IMR-90 (cell line): Measurements from ENCODE around the gene PAX5. TPM values are rescaled to one million over a fixed set of nuclear protein-coding genes. Genes with fewer than 3 reads are reported as not detected.

Source experiments
- ATAC-seq: fragments of 200-7000 bp; cut with Tn5 transposase; 2 replicates; pipeline ENCODE4 v1.9.1; 2020; ENCODE audit warnings: low read depth, mild to moderate bottlenecking, moderate library complexity
- BruUV-seq: library from RNA; stranded (reverse); fragments of 400-500 nt; replicated peaks from 2 replicates; lab custom pipeline; 2021; lab: Mats Ljungman, UMichigan
- CTCF ChIA-PET: fragments of 300-600 bp; formaldehyde crosslinking; extraction: SDS; loops from one replicate; lab custom pipeline; 2021; ENCODE audit warnings: antibody characterized with exemption; lab: Yijun Ruan, JAX
- POLR2A ChIA-PET: fragments of 300-600 bp; sonication (Branson Sonifier 250); formaldehyde crosslinking; loops from one replicate; lab custom pipeline; 2022; ENCODE audit warnings: antibody characterized with exemption; ENCODE audit not compliant: unreplicated experiment; lab: Charles Lee
- DNase-seq: peaks from one replicate; pipeline ENCODE4 v3.0.0; 2013
- H2AFZ ChIP-seq: replicated peaks from 2 replicates; pipeline ENCODE3; 2013; ENCODE audit warnings: low read length, mild to moderate bottlenecking; ENCODE audit not compliant: poor library complexity
- H2AK5ac ChIP-seq: 2 replicates; pipeline ENCODE4 v1.6.1; 2013; ENCODE audit warnings: low read depth, low read length, inconsistent platforms
- H2AK9ac ChIP-seq: replicated peaks from 2 replicates; pipeline ENCODE3; 2013; ENCODE audit warnings: mild to moderate bottlenecking, low read depth, low read length, moderate library complexity; ENCODE audit not compliant: poor library complexity
- H2BK120ac ChIP-seq: 2 replicates; pipeline ENCODE4 v1.6.1; 2013; ENCODE audit warnings: low read depth, low read length, inconsistent platforms
- H2BK15ac ChIP-seq: 3 replicates; pipeline ENCODE4 v1.6.1; 2013; ENCODE audit warnings: low read depth, low read length, inconsistent platforms
- H2BK20ac ChIP-seq: 2 replicates; pipeline ENCODE4 v1.6.1; 2013; ENCODE audit warnings: low read depth, mild to moderate bottlenecking, inconsistent platforms, low read length, moderate library complexity
- H2BK5ac ChIP-seq: 2 replicates; pipeline ENCODE4 v1.6.1; 2013; ENCODE audit warnings: mild to moderate bottlenecking, low read depth, low read length, inconsistent platforms; ENCODE audit not compliant: poor library complexity, severe bottlenecking
- H3K14ac ChIP-seq: replicated peaks from 2 replicates; pipeline ENCODE4 v1.6.1; 2013; ENCODE audit warnings: low read depth, low read length, inconsistent platforms
- H3K18ac ChIP-seq: 2 replicates; pipeline ENCODE4 v1.6.1; 2013; ENCODE audit warnings: low read depth, low read length, control low read depth
- H3K23ac ChIP-seq: 2 replicates; pipeline ENCODE4 v1.6.1; 2013; ENCODE audit warnings: low read depth, low read length, inconsistent platforms
- H3K27ac ChIP-seq: 2 replicates; pipeline ENCODE4 v1.5.1; 2013; ENCODE audit warnings: mild to moderate bottlenecking, control low read depth, low read length; ENCODE audit not compliant: insufficient read depth
- H3K27me3 ChIP-seq: 2 replicates; pipeline ENCODE4 v1.6.1; 2013; ENCODE audit warnings: low read length; ENCODE audit not compliant: control insufficient read depth, insufficient read depth
- H3K36me3 ChIP-seq: 2 replicates; pipeline ENCODE4 v1.6.1; 2013; ENCODE audit warnings: low read length, mixed read lengths; ENCODE audit not compliant: control insufficient read depth, insufficient read depth
- H3K4ac ChIP-seq: 2 replicates; pipeline ENCODE4 v1.6.1; 2013; ENCODE audit warnings: low read depth, low read length, inconsistent platforms
- H3K4me1 ChIP-seq: 2 replicates; pipeline ENCODE4 v1.6.1; 2013; ENCODE audit warnings: low read length, mixed read lengths; ENCODE audit not compliant: control insufficient read depth, insufficient read depth
- H3K4me2 ChIP-seq: 2 replicates; pipeline ENCODE4 v1.6.1; 2013; ENCODE audit warnings: low read depth, mild to moderate bottlenecking, control low read depth, low read length, moderate library complexity
- H3K4me3 ChIP-seq: 2 replicates; pipeline ENCODE4 v1.5.1; 2013; ENCODE audit warnings: low read depth, mild to moderate bottlenecking, control low read depth, low read length, moderate library complexity; ENCODE audit not compliant: insufficient read depth
- H3K56ac ChIP-seq: 2 replicates; pipeline ENCODE4 v1.6.1; 2013; ENCODE audit warnings: low read length, inconsistent platforms; ENCODE audit not compliant: insufficient read depth; ENCODE audit errors: extremely low read depth
- H3K79me1 ChIP-seq, 2 experiments: 2 replicates each; pipeline ENCODE4 v1.6.1; 2013; ENCODE audit warnings: low read length in 2 of 2, inconsistent platforms in 1 of 2, low read depth in 1 of 2
- H3K9ac ChIP-seq: 2 replicates; pipeline ENCODE4 v1.6.1; 2013; ENCODE audit warnings: low read depth, low read length, control low read depth
- H3K9me1 ChIP-seq: 2 replicates; pipeline ENCODE4 v1.6.1; 2013; ENCODE audit warnings: low read length, inconsistent platforms; ENCODE audit not compliant: insufficient read depth
- H3K9me3 ChIP-seq: 2 replicates; pipeline ENCODE4 v1.6.1; 2013; ENCODE audit warnings: low read length; ENCODE audit not compliant: control insufficient read depth, insufficient read depth
- H4K20me1 ChIP-seq: 2 replicates; pipeline ENCODE4 v1.6.1; 2013; ENCODE audit warnings: low read length, inconsistent platforms; ENCODE audit not compliant: insufficient read depth
- H4K5ac ChIP-seq: 2 replicates; pipeline ENCODE4 v1.6.1; 2013; ENCODE audit warnings: mild to moderate bottlenecking, low read depth, low read length, control low read depth
- H4K8ac ChIP-seq, 2 experiments: 2 replicates each; pipeline ENCODE4 v1.6.1; 2013; ENCODE audit warnings: low read depth in 2 of 2, low read length in 2 of 2, control low read depth in 1 of 2, inconsistent platforms in 1 of 2
- H4K91ac ChIP-seq: 2 replicates; pipeline ENCODE4 v1.6.1; 2013; ENCODE audit warnings: low read depth, low read length, inconsistent platforms; ENCODE audit not compliant: insufficient read depth
- CHD1 ChIP-seq: IDR thresholded peaks from 2 replicates; pipeline ENCODE4 v1.6.1; 2012; ENCODE audit warnings: low read depth, low read length, improper control_type of control experiment
- FOS ChIP-seq: fragments of 150-350 bp; IDR thresholded peaks from 2 replicates; pipeline ENCODE4 v1.6.1; 2016; ENCODE audit warnings: low read depth, low read length
- MXI1 ChIP-seq: IDR thresholded peaks from 2 replicates; pipeline ENCODE4 v1.6.1; 2012; ENCODE audit warnings: low read depth, mild to moderate bottlenecking, low read length, moderate library complexity, borderline replicate concordance
- NFE2L2 ChIP-seq: fragments of 150-350 bp; IDR thresholded peaks from 2 replicates; pipeline ENCODE4 v1.6.1; 2016; ENCODE audit warnings: low read depth, mild to moderate bottlenecking, low read length
- POLR2A ChIP-seq: IDR thresholded peaks from 2 replicates; pipeline ENCODE4 v1.6.1; 2012; ENCODE audit warnings: mild to moderate bottlenecking, low read depth, low read length
- RAD21 ChIP-seq: IDR thresholded peaks from 2 replicates; pipeline ENCODE4 v1.6.1; 2012; ENCODE audit warnings: low read length, improper control_type of control experiment
- RCOR1 ChIP-seq: IDR thresholded peaks from 2 replicates; pipeline ENCODE4 v1.6.1; 2012; ENCODE audit warnings: mild to moderate bottlenecking, low read length, improper control_type of control experiment; ENCODE audit not compliant: insufficient replicate concordance
- SMC3 ChIP-seq: fragments of 150-350 bp; IDR thresholded peaks from 2 replicates; pipeline ENCODE4 v1.6.1; 2016; ENCODE audit warnings: low read depth, mild to moderate bottlenecking, antibody characterized with exemption, low read length, moderate library complexity
- WGBS, 2 experiments: methylation state at CpG; one replicate each; pipeline versions ENCODE4 v1.1.5 to v1.1.7; 2013; ENCODE audit warnings: missing lambda C conversion rate in 2 of 2; ENCODE audit not compliant: insufficient read length in 1 of 2; ENCODE audit errors: extremely low coverage in 2 of 2; 5-methylcytosine and 5-hydroxymethylcytosine counted together
- dilution Hi-C: fragments of 300-500 bp; cut with HindIII; formaldehyde crosslinking; loops from one replicate; pipeline ENCODE4 v1.14.3; 2018; ENCODE audit warnings: low sequenced_read_pairs; ENCODE audit not compliant: unreplicated experiment
- in situ Hi-C: fragments of 300-500 bp; cut with MboI; formaldehyde crosslinking; loops from 3 replicates; pipeline ENCODE4 v1.14.3; 2019; ENCODE audit warnings: low sequenced_read_pairs, inconsistent platforms, mixed read lengths
- intact Hi-C: fragments of 100-400 bp; cut with micrococcal nuclease; formaldehyde crosslinking; loops from 2 replicates; pipeline ENCODE4 v1.10.0; 2022
- polyA plus RNA-seq, 3 experiments: library from polyadenylated mRNA; depleted of rRNA; stranded (reverse); fragments of >200 nt; gene quantifications; 2 replicates each; pipeline ENCODE4 v1.2.3, GENCODE V29; 2012; ENCODE audit warnings: low replicate concordance in 1 of 3
- total RNA-seq: library from RNA; depleted of rRNA; stranded (reverse); fragments of >200 nt; gene quantifications from 2 replicates; pipeline ENCODE4 v1.2.3, GENCODE V29; 2012
- TF ChIP-seq, protein P1 (sequence below): conservative IDR thresholded peaks from 2 replicates; pipeline ENCODE4 v1.5.1; 2012; ENCODE audit warnings: mild to moderate bottlenecking, low read depth, low read length, improper control_type of control experiment
- TF ChIP-seq, protein P2 (sequence below): fragments of 150-350 bp; IDR thresholded peaks from 2 replicates; pipeline ENCODE4 v1.6.1; 2017; ENCODE audit warnings: mild to moderate bottlenecking, antibody characterized with exemption, low read length, low read depth

The PAX5 gene
- total and polyA plus RNA-seq, 2 of the 4 experiments (the other 2 are of a cell fraction) = not detected

DNA sequence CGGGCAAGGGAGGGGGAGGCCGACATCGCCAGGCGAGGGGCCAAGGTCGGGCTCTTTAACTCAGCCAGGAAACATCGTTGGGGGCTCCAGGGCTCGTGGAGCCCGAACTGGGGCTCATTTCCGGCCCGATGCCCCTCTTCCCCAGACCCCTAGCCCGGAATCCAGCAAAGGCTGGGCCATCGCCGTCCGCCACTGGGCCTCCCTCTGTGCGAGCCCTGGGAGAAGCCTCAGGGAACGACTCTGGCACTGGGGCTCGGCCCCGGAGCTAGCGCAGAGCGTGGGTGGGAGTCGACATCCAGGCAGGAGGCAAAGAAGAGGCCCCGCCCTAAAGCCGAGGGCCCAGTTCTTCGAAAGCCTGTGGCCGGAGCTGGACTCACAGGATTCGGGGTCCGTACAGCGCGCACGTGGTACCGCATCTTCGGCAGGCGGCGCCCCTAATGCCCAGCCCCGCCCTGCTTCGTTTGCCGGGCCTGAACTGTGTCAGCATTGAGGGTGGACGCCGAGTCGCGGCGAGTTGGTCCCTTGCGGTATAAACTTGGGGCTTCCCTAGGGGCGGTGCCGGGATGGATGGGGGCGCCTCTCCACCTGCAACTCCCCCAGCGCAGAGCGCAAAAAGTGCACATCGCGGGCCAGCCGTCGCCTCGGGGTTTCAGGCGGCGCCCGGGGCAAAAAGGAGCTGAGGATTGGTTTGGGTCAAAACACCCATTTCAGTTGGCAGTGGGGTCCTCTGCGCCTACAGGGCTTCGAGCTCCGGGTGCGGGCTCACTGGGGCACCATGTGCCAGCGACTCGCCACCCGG lies 3.6 kb upstream of the PAX5 start:
- POLR2A ChIA-PET = no interaction called here
- Histone ChIP-seq H3K18ac (no peak overlapping the region), H3K4ac (no peak overlapping the region), H3K36me3 (no peaks in the 10 kb centered on the region), H3K27ac (no peak overlapping the region), H2AK5ac (no peak overlapping the region), H3K4me3 (no peak overlapping the region), H4K20me1 (peaks cover 12% of the 10 kb centered on the region; the same call in 1 of the 2 replicates), H2BK120ac (no peak overlapping the region), H2BK5ac (no peak overlapping the region), H4K5ac (no peak overlapping the region), H2AFZ (peak overlapping the region; percentile 85), H4K8ac (no peak overlapping the region), H2AK9ac (peak overlapping the region; percentile 85), H3K79me1 (no peaks in the 10 kb centered on the region), H2BK20ac (no peak overlapping the region), H3K4me1 (no peaks in the 10 kb centered on the region; the same call in 1 of the 2 replicates), H3K9me3 (peaks cover 2% of the 10 kb centered on the region), H3K14ac (no peak overlapping the region), H4K91ac (no peak overlapping the region), H2BK15ac (no peak overlapping the region), H3K4me2 (peak overlapping the region; percentile 80; the same call in 1 of the 2 replicates), H3K27me3 (peaks cover 91% of the 10 kb centered on the region), H3K56ac (no peak overlapping the region), H3K9ac (no peak overlapping the region), H3K23ac (no peak overlapping the region), H3K9me1 (no peaks in the 10 kb centered on the region; the same call in 1 of the 2 replicates)
- BruUV-seq = no TSS peak
- intact Hi-C loops = loop anchor here (5.0 kb wide), 1 partner anchor 85 kb away; the partner anchor contains the start of gene ZCCHC7
- DNase-seq = no peak
- CTCF ChIA-PET = no interaction called here
- ATAC-seq = peak; percentile 6; the same call in 1 of the 2 replicates
- WGBS, 2 experiments = 5% methylated on average over 33 of the region's 63 CpGs; no CpG with 5 or more reads in 1 of the 2 experiments
- TF ChIP-seq RAD21 (no peak), CHD1 (no peak), NFE2L2 (no peak), FOS (no peak), SMC3 (no peak), POLR2A (no peak), MXI1 (no peak), RCOR1 (no peak)
- TF ChIP-seq, protein P1, sequence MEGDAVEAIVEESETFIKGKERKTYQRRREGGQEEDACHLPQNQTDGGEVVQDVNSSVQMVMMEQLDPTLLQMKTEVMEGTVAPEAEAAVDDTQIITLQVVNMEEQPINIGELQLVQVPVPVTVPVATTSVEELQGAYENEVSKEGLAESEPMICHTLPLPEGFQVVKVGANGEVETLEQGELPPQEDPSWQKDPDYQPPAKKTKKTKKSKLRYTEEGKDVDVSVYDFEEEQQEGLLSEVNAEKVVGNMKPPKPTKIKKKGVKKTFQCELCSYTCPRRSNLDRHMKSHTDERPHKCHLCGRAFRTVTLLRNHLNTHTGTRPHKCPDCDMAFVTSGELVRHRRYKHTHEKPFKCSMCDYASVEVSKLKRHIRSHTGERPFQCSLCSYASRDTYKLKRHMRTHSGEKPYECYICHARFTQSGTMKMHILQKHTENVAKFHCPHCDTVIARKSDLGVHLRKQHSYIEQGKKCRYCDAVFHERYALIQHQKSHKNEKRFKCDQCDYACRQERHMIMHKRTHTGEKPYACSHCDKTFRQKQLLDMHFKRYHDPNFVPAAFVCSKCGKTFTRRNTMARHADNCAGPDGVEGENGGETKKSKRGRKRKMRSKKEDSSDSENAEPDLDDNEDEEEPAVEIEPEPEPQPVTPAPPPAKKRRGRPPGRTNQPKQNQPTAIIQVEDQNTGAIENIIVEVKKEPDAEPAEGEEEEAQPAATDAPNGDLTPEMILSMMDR = no peak
- TF ChIP-seq, protein P2, sequence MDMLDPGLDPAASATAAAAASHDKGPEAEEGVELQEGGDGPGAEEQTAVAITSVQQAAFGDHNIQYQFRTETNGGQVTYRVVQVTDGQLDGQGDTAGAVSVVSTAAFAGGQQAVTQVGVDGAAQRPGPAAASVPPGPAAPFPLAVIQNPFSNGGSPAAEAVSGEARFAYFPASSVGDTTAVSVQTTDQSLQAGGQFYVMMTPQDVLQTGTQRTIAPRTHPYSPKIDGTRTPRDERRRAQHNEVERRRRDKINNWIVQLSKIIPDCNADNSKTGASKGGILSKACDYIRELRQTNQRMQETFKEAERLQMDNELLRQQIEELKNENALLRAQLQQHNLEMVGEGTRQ = no peak
- dilution Hi-C loops = no loop called here
- in situ Hi-C loops = no loop called here
